SJSA1 (cell line): ENCODE data around the gene NOS2. TPM values are rescaled to one million over a fixed set of nuclear protein-coding genes. Genes with fewer than 3 reads are reported as not detected.

ENCODE experiments used
- DNase-seq, 2 experiments: peaks; one replicate each; pipeline ENCODE4 v3.0.0-alpha.2; 2015 to 2020; ENCODE audit warnings: low spot score in 2 of 2, low read depth in 1 of 2
- H3K27ac ChIP-seq: fragments of 250-450 bp; sonication (Bioruptor Pico); 2 replicates; pipeline ENCODE4 v1.5.1; 2020; ENCODE audit warnings: mild to moderate bottlenecking, moderate library complexity
- H3K27me3 ChIP-seq: fragments of 250-450 bp; sonication (Bioruptor Pico); replicated peaks from 2 replicates; pipeline ENCODE4 v1.5.1; 2020; ENCODE audit warnings: mild to moderate bottlenecking, moderate library complexity
- H3K36me3 ChIP-seq: fragments of 250-450 bp; sonication (Bioruptor Pico); 2 replicates; pipeline ENCODE4 v1.5.1; 2020; ENCODE audit warnings: mild to moderate bottlenecking
- H3K4me1 ChIP-seq: fragments of 250-450 bp; sonication (Bioruptor Pico); replicated peaks from 2 replicates; pipeline ENCODE4 v1.6.1; 2021; ENCODE audit warnings: mild to moderate bottlenecking
- H3K4me3 ChIP-seq: fragments of 250-450 bp; sonication (Bioruptor Pico); 2 replicates; pipeline ENCODE4 v1.5.1; 2020; ENCODE audit warnings: mild to moderate bottlenecking
- H3K9me3 ChIP-seq: fragments of 250-450 bp; sonication (Bioruptor Pico); replicated peaks from 2 replicates; pipeline ENCODE4 v1.5.1; 2020; ENCODE audit warnings: mild to moderate bottlenecking
- total RNA-seq: library from RNA; depleted of rRNA; stranded (reverse); fragments of >200 nt; shearing (Covaris generic); gene quantifications from 2 replicates; pipeline ENCODE4 v1.2.3, GENCODE V29; 2014; rRNA removed

NOS2 gene
- total RNA-seq, 1 experiment from 2014 or later = not detected

DNA sequence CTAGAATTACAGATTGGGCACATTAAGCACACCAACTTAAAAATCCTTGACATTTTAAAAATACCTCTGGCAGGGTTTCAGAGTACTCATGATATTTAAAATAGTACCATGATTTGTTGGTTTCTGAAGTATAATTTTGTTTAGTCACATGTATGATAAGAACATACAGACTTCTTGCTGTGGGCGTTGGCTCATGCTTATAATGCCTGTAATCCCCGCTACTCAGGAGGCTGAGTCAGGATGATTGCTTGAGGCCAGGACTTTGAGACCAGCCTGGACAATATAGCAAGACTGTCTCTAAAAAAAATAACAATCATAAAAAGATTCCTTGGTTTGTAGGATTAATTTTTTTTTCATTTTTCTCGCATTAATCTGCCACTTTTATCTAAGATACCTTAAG, 78.5 kb downstream of the NOS2 start:
- H3K36me3 ChIP-seq = no peaks in the 10 kb centered on the region
- H3K27ac ChIP-seq = no peak overlapping the region
- H3K4me1 ChIP-seq = no peaks in the 10 kb centered on the region
- no peaks in the 10 kb centered on the region for H3K9me3 ChIP-seq
- no peaks in the 10 kb centered on the region for H3K27me3 ChIP-seq
- DNase-seq = no peak
- no peak overlapping the region for H3K4me3 ChIP-seq

Other genes with a start within 250 kb of the NOS2 start
- gene LGALS9, start 169.3 kb downstream of the NOS2 start, total RNA-seq = 0.50 TPM in 1 of 2 replicates, not detected in the other
- gene LYRM9, start 92.8 kb upstream of the NOS2 start, total RNA-seq = 4.8 and 4.9 TPM in 2 replicates
- 19.3 and 21.8 TPM in 2 replicates for gene NLK, start 242.1 kb upstream of the NOS2 start, total RNA-seq